Left kidney (tissue), 2 donors: Measurements from ENCODE around the gene SIVA1. TPM values are rescaled to one million over a fixed set of nuclear protein-coding genes. Genes with fewer than 3 reads are reported as not detected.

Source experiments
- DNase-seq: peaks from one replicate; pipeline ENCODE4 v3.0.0-alpha.2; 2013
- polyA plus RNA-seq: library from polyadenylated mRNA; unstranded; fragments of 120-200 nt; gene quantifications from one replicate; pipeline ENCODE4 v1.2.1, GENCODE V29; 2013; ENCODE audit not compliant: insufficient read length

Gene SIVA1
- polyA plus RNA-seq, 1 donor, result 52.3 TPM

- DNase-seq, result peak; percentile 34
Measured at GRCh38 chr14:104795781-104796686, 43.1 kb downstream of the SIVA1 start.

- DNase-seq, result no peak
Measured at GRCh38 chr14:104796687-104797081, 43.7 kb downstream of the SIVA1 start.

- no peak for DNase-seq
Measured at GRCh38 chr14:104797115-104798044, 44.4 kb downstream of the SIVA1 start.

- no peak for DNase-seq
Measured at GRCh38 chr14:104798300-104799243, 45.6 kb downstream of the SIVA1 start.

- peak; percentile 44 for DNase-seq
Measured at GRCh38 chr14:104799244-104800014, 46.5 kb downstream of the SIVA1 start.

GRCh38 chr14:104800015-104800770, 47.2 kb downstream of the SIVA1 start:
- DNase-seq, result peak; percentile 65

- DNase-seq, result no peak
Measured at GRCh38 chr14:104800771-104801519, 48.0 kb downstream of the SIVA1 start, which contains the start of gene ZBTB42. Gene ZBTB42, plus strand, starts transcription at chr14:104801101. Its CDS starts 97 bp downstream, at chr14:104801198.

GRCh38 chr14:104801520-104802393, 48.8 kb downstream of the SIVA1 start:
- DNase-seq, result no peak

GRCh38 chr14:104802394-104803184, 49.6 kb downstream of the SIVA1 start:
- DNase-seq, result no peak

- DNase-seq, result no peak
Measured at GRCh38 chr14:104803280-104803911, 50.4 kb downstream of the SIVA1 start.

GRCh38 chr14:104803912-104804410, 51.0 kb downstream of the SIVA1 start:
- no peak for DNase-seq

GRCh38 chr14:104804481-104805325, 51.8 kb downstream of the SIVA1 start:
- no peak for DNase-seq

GRCh38 chr14:104805326-104805678, 52.4 kb downstream of the SIVA1 start:
- no peak for DNase-seq

GRCh38 chr14:104805941-104806624, 53.1 kb downstream of the SIVA1 start:
- no peak for DNase-seq
